ENCODE measurements around the gene CMA1. TPM values are rescaled to one million over a fixed set of nuclear protein-coding genes. Genes with fewer than 3 reads are reported as not detected.

The CMA1 gene
- total RNA-seq, 4 donors from 2014 or later: 0.63 to 2.2 (median 1.2) TPM; not detected in 1

- H3K4me3 ChIP-seq (ENCODE audit: low read depth, poor library complexity, severe bottlenecking): no peak overlapping the region
- no peak for DNase-seq (ENCODE audit: low spot score in 2 of 2)
- 94 to 95% methylated on average over 3 of the region's 3 CpGs for WGBS, 2 donors
- intact Hi-C loops (cut with DNase I; ENCODE audit: low total_unique reads): no loop called here
- TF ChIP-seq CTCF (IDR thresholded peaks at IDR 0.05) (no peak), POLR2A (IDR thresholded peaks at IDR 0.05) (no peak)
These were observed 42.3 kb downstream of the CMA1 start for GRCh38 chr14:24465805-24466204.

DNA sequence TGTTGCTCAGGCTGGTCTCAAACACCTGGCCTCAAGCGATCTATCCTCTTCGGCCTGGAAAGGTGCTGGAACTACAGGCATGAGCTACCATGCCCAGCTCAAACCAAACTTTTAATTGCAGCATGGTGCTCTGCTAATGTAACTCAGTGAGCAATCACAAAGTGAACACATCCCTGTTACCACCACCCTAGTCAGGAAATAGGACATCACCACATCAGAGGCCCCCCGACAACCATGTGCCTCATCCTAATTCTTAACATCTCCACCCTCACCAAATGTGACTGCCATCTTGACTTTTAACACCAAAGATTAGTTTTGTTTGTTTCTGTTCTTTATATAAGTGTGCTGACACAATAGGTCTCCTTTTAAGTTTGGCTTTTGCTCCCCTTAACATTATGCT lies 42.7 kb downstream of the CMA1 start:
- no peak overlapping the region for H3K4me3 ChIP-seq (ENCODE audit: low read depth, poor library complexity, severe bottlenecking)
- no peak for DNase-seq (ENCODE audit: low spot score in 2 of 2)
- TF ChIP-seq POLR2A (IDR thresholded peaks at IDR 0.05) (no peak), CTCF (IDR thresholded peaks at IDR 0.05) (no peak)
- WGBS, 2 donors: 92 to 93% methylated on average over 3 of the region's 3 CpGs
- intact Hi-C loops (cut with DNase I; ENCODE audit: low total_unique reads): no loop called here

- intact Hi-C loops (cut with DNase I; ENCODE audit: low total_unique reads): no loop called here
- TF ChIP-seq CTCF (IDR thresholded peaks at IDR 0.05): no peak
- no peak for TF ChIP-seq POLR2A (IDR thresholded peaks at IDR 0.05)
- 69 to 73% methylated on average over 4 of the region's 4 CpGs for WGBS, 2 donors
- H3K4me3 ChIP-seq (ENCODE audit: low read depth, poor library complexity, severe bottlenecking): no peak overlapping the region
- no peak for DNase-seq (ENCODE audit: low spot score in 2 of 2)
These were observed 43.9 kb downstream of the CMA1 start for GRCh38 chr14:24463884-24464785.

DNA sequence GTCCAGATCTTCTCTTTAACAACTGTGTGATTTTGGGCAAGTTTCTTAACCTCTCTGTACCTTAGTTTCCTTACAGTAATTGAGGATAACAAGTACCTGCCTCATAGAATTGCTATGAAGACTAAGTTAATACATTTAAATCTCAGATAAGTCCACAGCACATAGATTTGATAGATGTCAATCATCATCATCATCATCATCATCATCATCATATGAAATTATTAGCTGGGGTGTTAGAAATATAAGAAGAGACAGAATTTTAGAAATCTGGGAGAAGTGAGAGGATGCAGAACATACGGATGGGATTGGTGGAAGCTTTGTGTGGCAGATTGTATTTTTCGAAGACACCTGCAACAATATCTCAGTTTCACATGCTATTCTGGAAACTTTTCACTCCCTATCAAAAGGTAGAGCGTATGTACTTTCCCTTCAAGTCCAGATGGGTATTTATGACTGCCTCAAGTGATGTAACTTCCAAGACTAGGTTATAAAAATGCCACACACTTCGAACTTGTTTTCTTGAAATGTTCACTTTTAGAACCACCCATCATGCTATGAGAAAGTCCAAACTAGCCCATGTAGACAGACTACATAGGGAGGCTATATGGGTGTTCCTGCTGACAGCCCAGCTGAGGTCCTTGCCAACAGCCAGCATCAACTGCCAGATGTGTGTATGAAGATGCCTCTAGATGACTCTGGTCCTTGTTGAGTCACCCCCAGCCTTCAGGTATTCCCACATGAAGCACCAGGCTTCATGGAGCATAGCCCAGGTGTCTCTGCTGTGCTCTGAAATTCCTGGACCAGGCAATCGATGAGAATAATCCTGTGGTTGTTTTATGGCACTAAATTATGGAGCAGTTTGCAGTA lies 44.8 kb downstream of the CMA1 start:
- intact Hi-C loops (cut with DNase I; ENCODE audit: low total_unique reads): no loop called here
- 44 to 71% methylated on average over 5 of the region's 5 CpGs for WGBS, 2 donors
- H3K4me3 ChIP-seq (ENCODE audit: low read depth, poor library complexity, severe bottlenecking): no peak overlapping the region
- no peak for DNase-seq (ENCODE audit: low spot score in 2 of 2)
- no peak for TF ChIP-seq POLR2A (IDR thresholded peaks at IDR 0.05)
- no peak for TF ChIP-seq CTCF (IDR thresholded peaks at IDR 0.05)

DNA sequence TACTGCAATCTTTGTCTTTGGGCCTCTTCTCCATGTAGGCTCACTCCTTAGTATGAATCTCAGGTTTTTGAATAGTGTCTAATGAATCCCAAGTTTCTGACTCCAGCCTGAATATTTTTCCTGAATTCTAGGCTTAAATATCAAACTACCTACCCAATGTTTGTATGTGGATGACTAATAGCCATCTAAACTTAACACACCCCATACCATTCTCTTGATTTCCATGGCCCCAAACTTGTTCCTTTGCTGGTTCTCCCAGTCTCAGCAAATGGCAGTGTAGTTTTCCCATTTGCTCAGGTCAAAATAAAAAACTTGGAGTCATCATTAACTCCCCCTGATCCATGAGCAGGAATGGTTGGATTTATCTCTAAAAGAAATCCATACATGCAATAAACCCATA lies 46.7 kb downstream of the CMA1 start:
- H3K4me3 ChIP-seq (ENCODE audit: low read depth, poor library complexity, severe bottlenecking): no peak overlapping the region
- intact Hi-C loops (cut with DNase I; ENCODE audit: low total_unique reads): no loop called here
- TF ChIP-seq POLR2A (IDR thresholded peaks at IDR 0.05): no peak
- no peak for TF ChIP-seq CTCF (IDR thresholded peaks at IDR 0.05)
- no peak for DNase-seq (ENCODE audit: low spot score in 2 of 2)
